ENCODE measurements around the gene TBC1D1. TPM values are rescaled to one million over a fixed set of nuclear protein-coding genes. Genes with fewer than 3 reads are reported as not detected.

TBC1D1 gene
- total RNA-seq, 1 donor from 2014 or later = 92.7 TPM

DNA sequence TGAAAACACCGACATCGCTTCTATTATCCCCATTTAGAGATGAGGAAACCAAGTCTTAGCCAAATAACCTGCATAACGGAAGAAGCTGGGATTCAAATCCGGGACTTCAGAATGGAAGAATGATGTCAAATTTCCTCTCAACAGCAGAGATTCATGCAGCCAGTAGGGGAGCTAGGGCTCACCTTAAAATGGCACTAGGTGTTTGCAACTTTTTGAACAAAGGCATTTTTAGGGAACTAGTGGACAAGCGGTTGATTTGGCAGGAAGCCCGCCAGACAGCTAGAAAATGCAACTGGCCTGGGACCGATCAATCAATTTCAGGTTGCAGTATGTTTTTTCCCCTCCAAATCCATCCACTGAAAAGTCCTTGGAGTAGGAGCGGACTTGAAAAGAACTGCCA is 293.5 kb downstream of the TBC1D1 start:
- H3K27me3 Mint-ChIP-seq (ENCODE audit: low read depth) = no peaks in the 10 kb centered on the region
- H3K4me3 Mint-ChIP-seq (ENCODE audit: unreplicated experiment) = no peak overlapping the region

DNA sequence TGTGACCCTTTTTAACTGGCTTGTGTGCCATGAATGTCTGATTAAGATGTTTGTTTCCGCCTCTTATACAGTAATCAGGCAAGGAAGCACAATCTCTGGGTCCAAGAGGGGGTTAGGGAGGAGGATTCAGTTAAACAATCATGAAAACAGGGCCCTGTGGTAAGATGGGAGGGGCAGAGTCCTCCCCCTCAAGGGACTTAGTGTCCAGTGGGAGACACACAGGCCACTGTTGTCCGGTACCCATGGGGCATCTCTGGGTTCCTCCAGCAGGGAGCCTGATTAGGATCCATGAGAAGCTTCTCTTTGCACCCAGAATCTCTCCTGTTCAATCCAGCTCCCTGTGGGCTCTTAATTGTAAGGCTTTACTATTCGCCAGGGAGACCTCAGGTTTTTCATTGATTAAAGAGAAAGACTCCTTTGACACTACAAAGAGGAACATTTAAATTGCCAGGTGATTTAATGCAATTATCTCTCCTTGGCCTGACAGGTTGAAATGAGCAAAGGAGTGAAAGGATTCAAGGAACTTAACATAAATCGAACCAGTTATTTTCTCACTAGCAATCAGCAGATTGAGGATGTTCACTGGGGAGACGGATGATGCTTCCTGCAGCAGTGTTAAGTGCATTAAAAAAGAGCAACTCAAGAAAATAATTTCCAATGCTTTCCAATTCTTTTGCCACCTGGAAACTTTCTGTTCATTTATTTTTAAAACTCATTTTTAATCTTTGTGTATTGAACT is 294.7 kb downstream of the TBC1D1 start:
- H3K9me3 Mint-ChIP-seq (ENCODE audit: low read depth) = no peaks in the 10 kb centered on the region
- TF ChIP-seq, protein P1, sequence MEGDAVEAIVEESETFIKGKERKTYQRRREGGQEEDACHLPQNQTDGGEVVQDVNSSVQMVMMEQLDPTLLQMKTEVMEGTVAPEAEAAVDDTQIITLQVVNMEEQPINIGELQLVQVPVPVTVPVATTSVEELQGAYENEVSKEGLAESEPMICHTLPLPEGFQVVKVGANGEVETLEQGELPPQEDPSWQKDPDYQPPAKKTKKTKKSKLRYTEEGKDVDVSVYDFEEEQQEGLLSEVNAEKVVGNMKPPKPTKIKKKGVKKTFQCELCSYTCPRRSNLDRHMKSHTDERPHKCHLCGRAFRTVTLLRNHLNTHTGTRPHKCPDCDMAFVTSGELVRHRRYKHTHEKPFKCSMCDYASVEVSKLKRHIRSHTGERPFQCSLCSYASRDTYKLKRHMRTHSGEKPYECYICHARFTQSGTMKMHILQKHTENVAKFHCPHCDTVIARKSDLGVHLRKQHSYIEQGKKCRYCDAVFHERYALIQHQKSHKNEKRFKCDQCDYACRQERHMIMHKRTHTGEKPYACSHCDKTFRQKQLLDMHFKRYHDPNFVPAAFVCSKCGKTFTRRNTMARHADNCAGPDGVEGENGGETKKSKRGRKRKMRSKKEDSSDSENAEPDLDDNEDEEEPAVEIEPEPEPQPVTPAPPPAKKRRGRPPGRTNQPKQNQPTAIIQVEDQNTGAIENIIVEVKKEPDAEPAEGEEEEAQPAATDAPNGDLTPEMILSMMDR (IDR thresholded peaks at IDR 0.05) = no peak
- no peak overlapping the region for H3K4me3 Mint-ChIP-seq (ENCODE audit: unreplicated experiment)
- no peaks in the 10 kb centered on the region for H3K36me3 Mint-ChIP-seq (ENCODE audit: low read depth)
- no peaks in the 10 kb centered on the region for H3K27me3 Mint-ChIP-seq (ENCODE audit: low read depth)
- peaks cover 16% of the 10 kb centered on the region for H3K4me1 Mint-ChIP-seq (ENCODE audit: low read depth)
- H3K27ac Mint-ChIP-seq (ENCODE audit: unreplicated experiment) = no peak overlapping the region
- DNase-seq (ENCODE audit: low spot score) = no peak

More for the DNA sequence above, 293.5 kb downstream of the TBC1D1 start:
- H3K36me3 Mint-ChIP-seq (ENCODE audit: low read depth) = no peaks in the 10 kb centered on the region
- no peak for DNase-seq (ENCODE audit: low spot score)
- no peaks in the 10 kb centered on the region for H3K9me3 Mint-ChIP-seq (ENCODE audit: low read depth)
- H3K27ac Mint-ChIP-seq (ENCODE audit: unreplicated experiment) = no peak overlapping the region
- TF ChIP-seq, protein P1 (IDR thresholded peaks at IDR 0.05) = peak; percentile 56
- peaks cover 12% of the 10 kb centered on the region for H3K4me1 Mint-ChIP-seq (ENCODE audit: low read depth)

DNA sequence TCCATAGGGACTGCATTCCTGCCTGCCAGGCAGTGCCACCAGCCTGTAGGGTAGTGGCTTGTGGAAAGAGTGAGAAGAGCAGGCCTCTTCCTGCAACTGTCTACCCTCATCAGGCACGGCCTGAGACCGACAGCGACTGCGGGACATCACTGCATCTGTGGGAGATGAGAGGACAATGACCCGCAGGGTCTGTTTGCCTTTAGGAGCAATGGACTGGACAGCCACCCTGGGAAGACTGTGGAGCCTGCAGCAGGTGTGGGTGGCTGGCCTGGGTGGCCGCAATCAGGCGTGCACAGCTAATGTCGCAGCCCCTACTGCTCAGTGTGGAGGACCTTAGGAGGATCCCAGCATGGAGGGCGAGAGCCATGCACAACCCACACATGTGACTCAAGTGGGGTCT is 297.3 kb downstream of the TBC1D1 start:
- no peak for DNase-seq (ENCODE audit: low spot score)
- no peaks in the 10 kb centered on the region for H3K9me3 Mint-ChIP-seq (ENCODE audit: low read depth)
- H3K27me3 Mint-ChIP-seq (ENCODE audit: low read depth) = no peaks in the 10 kb centered on the region
- H3K4me3 Mint-ChIP-seq (ENCODE audit: unreplicated experiment) = no peak overlapping the region
- no peak overlapping the region for H3K27ac Mint-ChIP-seq (ENCODE audit: unreplicated experiment)
- peaks cover 30% of the 10 kb centered on the region for H3K4me1 Mint-ChIP-seq (ENCODE audit: low read depth)
- no peaks in the 10 kb centered on the region for H3K36me3 Mint-ChIP-seq (ENCODE audit: low read depth)
- TF ChIP-seq, protein P1 (IDR thresholded peaks at IDR 0.05) = no peak

DNA sequence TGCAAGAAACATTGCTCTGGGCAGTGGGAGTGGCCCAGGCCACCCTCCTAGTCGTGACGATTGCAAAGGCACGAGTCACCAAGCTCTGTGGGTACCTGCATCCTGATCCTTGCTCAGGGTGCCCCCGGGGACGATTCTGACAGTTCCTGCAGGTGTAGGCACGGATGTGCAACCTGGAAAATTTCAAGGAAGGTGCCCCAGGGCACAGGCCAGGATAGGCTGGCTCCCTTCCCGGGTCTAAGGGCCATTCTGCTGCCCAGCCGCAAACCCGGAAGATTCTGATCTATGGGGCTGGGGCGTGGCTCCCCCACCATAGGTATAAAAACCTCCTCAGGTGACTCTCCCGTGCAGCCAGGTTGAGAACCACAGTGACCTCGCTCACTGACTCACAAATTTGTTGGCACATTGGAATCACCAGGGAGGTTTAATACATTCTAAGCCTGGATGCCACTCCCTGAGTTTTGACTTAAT is 297.8 kb downstream of the TBC1D1 start:
- no peaks in the 10 kb centered on the region for H3K27me3 Mint-ChIP-seq (ENCODE audit: low read depth)
- TF ChIP-seq, protein P1 (IDR thresholded peaks at IDR 0.05) = no peak
- no peaks in the 10 kb centered on the region for H3K36me3 Mint-ChIP-seq (ENCODE audit: low read depth)
- no peak for DNase-seq (ENCODE audit: low spot score)
- no peak overlapping the region for H3K27ac Mint-ChIP-seq (ENCODE audit: unreplicated experiment)
- no peak overlapping the region for H3K4me3 Mint-ChIP-seq (ENCODE audit: unreplicated experiment)
- H3K4me1 Mint-ChIP-seq (ENCODE audit: low read depth) = peaks cover 30% of the 10 kb centered on the region
- H3K9me3 Mint-ChIP-seq (ENCODE audit: low read depth) = no peaks in the 10 kb centered on the region

Other genes starting within 250 kb of the TBC1D1 start
- gene RELL1, start 204.7 kb upstream of the TBC1D1 start, total RNA-seq = 18.2 to 24.8 TPM (median 22.8 TPM) in 3 replicates
- gene PGM2, start 64.4 kb upstream of the TBC1D1 start, total RNA-seq = 26.1 to 28.9 TPM (median 26.4 TPM) in 3 replicates
- gene PTTG2, start 69.3 kb downstream of the TBC1D1 start, total RNA-seq = 0.45 TPM in 1 of 3 replicates, not detected in the others